ENCODE results near the gene CEP170.

DNA sequence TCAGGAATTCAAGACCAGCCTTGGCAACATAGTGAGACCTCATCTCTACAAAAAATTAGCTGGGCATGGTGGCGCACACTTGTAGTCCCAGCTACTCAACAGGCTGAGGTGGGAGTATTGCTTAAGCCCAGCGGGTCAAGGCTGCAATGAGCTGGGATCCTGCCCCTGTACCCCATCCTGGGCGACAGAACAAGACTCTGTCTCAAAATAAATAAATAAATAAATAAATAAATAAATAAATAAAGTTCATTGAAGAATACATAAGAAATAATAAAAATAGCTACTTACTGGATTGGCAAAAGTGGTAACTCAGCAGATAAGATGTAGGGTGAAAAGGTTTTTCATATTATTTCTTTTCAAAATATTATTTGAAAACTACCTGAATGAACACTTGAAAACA lies 5.9 kb downstream of the CEP170 start:
- TF ChIP-seq, protein P1, sequence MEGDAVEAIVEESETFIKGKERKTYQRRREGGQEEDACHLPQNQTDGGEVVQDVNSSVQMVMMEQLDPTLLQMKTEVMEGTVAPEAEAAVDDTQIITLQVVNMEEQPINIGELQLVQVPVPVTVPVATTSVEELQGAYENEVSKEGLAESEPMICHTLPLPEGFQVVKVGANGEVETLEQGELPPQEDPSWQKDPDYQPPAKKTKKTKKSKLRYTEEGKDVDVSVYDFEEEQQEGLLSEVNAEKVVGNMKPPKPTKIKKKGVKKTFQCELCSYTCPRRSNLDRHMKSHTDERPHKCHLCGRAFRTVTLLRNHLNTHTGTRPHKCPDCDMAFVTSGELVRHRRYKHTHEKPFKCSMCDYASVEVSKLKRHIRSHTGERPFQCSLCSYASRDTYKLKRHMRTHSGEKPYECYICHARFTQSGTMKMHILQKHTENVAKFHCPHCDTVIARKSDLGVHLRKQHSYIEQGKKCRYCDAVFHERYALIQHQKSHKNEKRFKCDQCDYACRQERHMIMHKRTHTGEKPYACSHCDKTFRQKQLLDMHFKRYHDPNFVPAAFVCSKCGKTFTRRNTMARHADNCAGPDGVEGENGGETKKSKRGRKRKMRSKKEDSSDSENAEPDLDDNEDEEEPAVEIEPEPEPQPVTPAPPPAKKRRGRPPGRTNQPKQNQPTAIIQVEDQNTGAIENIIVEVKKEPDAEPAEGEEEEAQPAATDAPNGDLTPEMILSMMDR (IDR thresholded peaks at IDR 0.05) = no peak
- no peak for TF ChIP-seq POLR2A (IDR thresholded peaks at IDR 0.05)

All from right lobe of liver (tissue), 4 donors.